Cardiac fibroblast (primary cell): ENCODE results near the gene TSC22D1.

ENCODE experiments used
- DNase-seq, 2 donors: peaks; one replicate each; pipeline versions ENCODE4 v3.0.0 to v3.0.0-alpha.2; 2010; ENCODE audit warnings: low read depth in 2 of 2
- H3K4me3 ChIP-seq, 2 donors: replicated peaks in 1 of 2; 1 replicate in 1 of 2; 2 replicates in 1 of 2; pipeline ENCODE4 v1.5.1; 2011; ENCODE audit warnings: low read depth in 2 of 2, low read length in 2 of 2, mild to moderate bottlenecking in 2 of 2, moderate library complexity in 1 of 2
- CTCF ChIP-seq: IDR thresholded peaks from one replicate; pipeline ENCODE4 v1.5.1; 2011; ENCODE audit warnings: low read depth, mild to moderate bottlenecking, low read length, inconsistent platforms

The TSC22D1 gene

GRCh38 chr13:44394658-44395057, 181.5 kb downstream of the TSC22D1 start:
- no peak for DNase-seq
- H3K4me3 ChIP-seq = no peak overlapping the region
- no peak for TF ChIP-seq CTCF

- H3K4me3 ChIP-seq = no peak overlapping the region
- DNase-seq = no peak
- TF ChIP-seq CTCF = no peak
Measured at GRCh38 chr13:44393391-44393790, 182.7 kb downstream of the TSC22D1 start.

GRCh38 chr13:44389876-44390275, 186.3 kb downstream of the TSC22D1 start:
- TF ChIP-seq CTCF = no peak
- DNase-seq = no peak
- no peak overlapping the region for H3K4me3 ChIP-seq

GRCh38 chr13:44389060-44389666, 187.0 kb downstream of the TSC22D1 start:
- H3K4me3 ChIP-seq = no peak overlapping the region
- DNase-seq = no peak
- no peak for TF ChIP-seq CTCF

GRCh38 chr13:44388427-44389059, 187.6 kb downstream of the TSC22D1 start:
- no peak for TF ChIP-seq CTCF
- no peak for DNase-seq

GRCh38 chr13:44386913-44387556, 189.1 kb downstream of the TSC22D1 start:
- H3K4me3 ChIP-seq = no peak overlapping the region
- no peak for TF ChIP-seq CTCF
- DNase-seq = no peak

More at GRCh38 chr13:44388427-44389059, 187.6 kb downstream of the TSC22D1 start:
- H3K4me3 ChIP-seq = no peak overlapping the region
